ENCODE measurements around the gene WDR31.

Gene WDR31

DNA sequence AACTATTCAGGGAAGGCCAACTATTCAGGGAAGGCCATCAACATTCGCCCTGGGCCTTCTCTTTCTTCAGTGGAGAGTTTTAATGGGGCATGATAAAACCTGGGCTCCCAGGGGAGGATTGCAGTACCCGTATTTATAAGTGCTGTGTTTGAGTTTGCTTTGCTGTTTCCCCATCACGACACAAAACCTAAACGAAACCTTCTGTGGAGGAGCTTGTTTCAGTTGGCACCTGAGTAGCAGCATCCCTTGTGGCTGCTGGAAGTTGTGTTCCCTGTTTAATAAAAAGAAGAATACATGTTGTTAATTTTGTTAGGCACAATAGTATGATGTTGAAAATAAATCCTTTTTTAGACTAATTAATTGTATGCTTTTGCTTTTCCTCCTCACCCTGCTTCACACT is 8.3 kb downstream of the WDR31 start:
- no peak for DNase-seq (ENCODE audit: low spot score)

DNA sequence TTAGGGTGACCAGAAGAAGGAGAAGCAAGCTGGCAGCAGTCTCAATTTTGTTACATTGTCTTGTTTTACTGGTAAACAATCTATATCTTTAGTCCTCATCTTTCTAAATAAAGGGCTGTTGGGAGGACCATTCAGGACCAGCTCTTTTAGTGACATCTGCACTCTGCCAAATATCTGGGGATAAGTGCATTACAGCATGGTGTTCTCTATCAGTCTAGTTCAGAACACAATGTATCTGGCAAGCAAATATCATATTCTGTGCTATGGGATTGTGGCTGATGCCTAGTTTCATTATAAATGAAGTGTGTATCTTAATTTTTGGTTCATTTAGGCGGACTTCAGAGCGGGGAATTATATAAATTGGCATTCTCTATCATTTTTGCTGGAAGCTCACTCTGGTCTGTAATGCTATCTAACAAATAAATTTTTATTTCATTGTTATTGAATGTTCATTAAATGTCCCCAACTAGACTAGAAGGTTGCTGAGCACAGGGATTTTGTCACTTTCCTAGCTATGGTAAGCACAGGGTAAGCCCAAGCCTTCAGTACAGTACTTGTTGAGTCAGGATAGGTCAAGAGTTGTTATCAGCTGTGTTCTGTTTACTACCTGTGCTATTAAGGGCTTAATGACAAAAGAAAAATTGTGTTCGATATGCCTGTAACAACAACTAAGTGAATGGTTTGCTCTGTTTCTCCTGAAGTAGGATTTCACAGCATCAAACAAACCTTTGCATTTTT is 11.9 kb downstream of the WDR31 start:
- DNase-seq (ENCODE audit: low spot score), result no peak

- no peak for DNase-seq (ENCODE audit: low spot score)
Measured at GRCh38 chr9:113326230-113326629, 13.8 kb downstream of the WDR31 start.

GRCh38 chr9:113322671-113323070 is 17.4 kb downstream of the WDR31 start:
- DNase-seq (ENCODE audit: low spot score), result no peak

DNA sequence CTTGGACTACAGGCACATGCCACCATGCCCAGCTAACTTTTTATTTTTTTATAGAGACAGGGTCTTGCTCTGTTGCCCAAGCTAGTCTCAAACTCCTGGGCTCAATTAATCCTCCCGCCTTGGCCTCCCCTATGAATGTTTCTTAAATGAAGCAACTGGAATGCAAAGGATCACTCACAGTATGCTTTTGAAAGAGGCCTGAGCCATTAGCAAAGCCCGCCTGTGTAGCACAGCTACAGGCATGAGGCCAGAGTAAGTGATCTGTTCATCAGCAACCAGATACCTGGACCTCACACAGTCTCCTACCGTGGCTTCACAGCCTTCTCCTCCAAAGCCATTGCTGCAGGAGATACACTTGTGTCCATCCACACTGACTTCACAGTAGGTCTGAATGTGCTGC is 20.0 kb downstream of the WDR31 start:
- DNase-seq (ENCODE audit: low spot score), result no peak

DNA sequence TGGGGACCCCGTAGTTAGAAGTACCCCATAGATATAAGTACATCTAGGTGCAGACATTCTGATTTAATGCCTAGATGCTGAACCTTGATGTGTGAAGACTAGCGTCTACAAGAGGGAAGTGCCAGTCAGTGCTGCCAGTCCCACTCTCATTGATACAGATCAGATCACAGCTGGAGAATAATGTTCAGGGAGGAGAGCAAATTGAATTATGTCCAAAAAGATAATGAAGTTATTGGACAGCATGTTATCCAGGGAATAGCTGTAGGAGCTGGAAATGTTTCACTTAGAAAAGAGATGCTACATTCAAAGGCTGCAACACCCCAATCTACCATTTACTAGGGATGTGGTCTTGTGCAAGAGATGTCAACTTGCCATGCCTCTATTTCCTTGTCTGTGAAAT is 21.0 kb downstream of the WDR31 start:
- DNase-seq (ENCODE audit: low spot score), result no peak

- DNase-seq (ENCODE audit: low spot score), result no peak
Measured at GRCh38 chr9:113317777-113318176, 22.3 kb downstream of the WDR31 start.

DNA sequence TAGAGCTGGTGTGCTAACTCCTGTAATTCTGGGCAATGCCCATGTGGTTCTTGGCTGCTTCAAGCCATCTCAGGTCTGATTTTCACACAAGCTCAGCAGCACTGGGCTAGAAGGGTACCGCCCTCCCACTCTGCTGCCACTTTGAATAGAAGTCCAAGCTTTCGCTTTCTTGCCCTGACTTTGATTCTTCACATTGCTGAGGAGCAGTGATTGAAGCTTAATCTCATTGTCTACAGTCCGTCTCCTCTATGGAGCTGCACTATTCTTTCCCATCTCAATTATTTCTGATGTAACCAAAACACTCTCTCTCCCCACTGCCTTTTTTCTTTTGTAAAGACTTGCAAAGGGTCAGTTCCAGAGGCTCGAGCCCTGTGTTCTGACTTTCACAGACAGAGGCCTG is 24.0 kb downstream of the WDR31 start:
- no peak for DNase-seq (ENCODE audit: low spot score)

DNA sequence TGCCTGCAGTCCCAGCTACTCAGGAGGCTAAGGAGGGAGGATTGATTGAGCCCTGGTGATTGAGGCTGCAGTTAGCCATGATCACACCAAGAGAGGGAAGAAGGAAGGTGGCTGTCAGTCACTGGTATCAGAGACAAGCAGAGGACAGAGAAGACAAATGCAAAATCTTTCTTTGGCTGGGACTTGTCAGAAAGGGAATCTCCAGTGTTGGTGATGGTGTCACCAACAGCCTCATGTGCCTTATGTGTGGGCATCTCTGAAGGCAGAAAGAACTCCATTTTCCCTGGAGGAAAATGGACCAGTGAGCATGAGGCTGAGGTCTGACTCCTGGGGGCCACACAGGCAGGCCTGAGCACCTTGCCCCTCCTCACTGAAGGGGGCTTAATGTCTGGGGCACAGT is 24.8 kb downstream of the WDR31 start:
- no peak for DNase-seq (ENCODE audit: low spot score)

GRCh38 chr9:113313261-113313660 is 26.8 kb downstream of the WDR31 start:
- DNase-seq (ENCODE audit: low spot score), result no peak

DNA sequence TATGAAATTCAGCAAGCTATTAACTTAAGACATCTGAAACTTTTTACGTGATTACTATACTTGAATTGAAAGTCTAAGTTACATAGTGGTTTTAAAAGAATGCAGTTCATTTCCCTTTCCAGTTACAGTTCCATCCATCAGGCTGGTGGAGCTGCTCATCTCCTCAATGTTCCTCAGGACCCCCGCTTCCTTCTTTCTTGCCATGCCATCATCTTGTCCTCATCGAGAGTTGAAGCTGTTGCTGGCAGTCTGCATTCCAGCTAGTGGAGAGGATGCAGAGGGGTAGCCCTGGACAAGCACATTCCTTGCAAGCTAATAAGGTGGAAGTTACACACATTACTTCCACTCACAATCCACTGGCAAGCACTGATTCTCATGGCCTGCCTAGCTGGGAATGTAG is 28.1 kb downstream of the WDR31 start:
- DNase-seq (ENCODE audit: low spot score), result no peak

DNA sequence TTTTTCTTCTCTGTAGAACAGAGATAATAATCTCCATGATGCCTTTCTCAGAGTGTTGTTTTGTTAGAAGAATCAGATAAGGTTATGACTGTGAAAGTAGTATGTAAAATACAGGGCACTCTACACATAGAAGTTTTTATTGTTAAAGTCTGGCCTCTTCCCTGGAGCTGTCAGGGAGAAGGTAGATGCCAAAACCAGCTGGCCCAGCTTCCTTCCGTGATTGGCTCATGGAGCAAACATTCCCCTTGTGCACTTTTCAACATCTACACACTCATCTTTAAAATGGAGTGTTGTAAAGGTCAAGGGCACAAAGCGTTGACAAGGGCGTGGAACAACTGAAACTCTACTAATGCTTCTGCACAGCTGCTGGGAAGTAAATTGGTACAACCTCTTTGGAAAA is 29.5 kb downstream of the WDR31 start:
- no peak for DNase-seq (ENCODE audit: low spot score)

GRCh38 chr9:113309204-113309813 is 30.8 kb downstream of the WDR31 start:
- peak; percentile 61 for DNase-seq (ENCODE audit: low spot score)

GRCh38 chr9:113307396-113307975 is 32.6 kb downstream of the WDR31 start:
- no peak for DNase-seq (ENCODE audit: low spot score)

DNA sequence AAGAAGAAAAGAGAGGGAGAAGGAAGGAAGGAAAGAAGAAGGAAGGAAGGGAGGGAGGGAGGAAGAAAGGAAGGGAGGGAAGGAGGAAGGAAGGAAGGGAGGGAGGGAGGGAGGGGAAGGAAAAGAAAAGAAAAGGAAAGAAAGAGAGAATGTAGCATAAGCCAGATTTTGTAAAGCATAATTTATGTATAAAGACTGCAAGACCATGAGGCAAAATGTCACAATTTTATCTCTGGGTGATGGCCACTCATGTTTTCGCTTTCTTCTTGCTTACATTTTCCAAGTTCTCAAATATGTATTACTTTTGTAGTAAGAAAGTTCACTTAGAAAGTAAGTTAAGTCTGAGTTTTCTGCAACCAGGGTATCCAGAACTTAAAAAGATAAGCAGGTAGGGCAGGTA is 33.5 kb downstream of the WDR31 start:
- no peak for DNase-seq (ENCODE audit: low spot score)

- no peak for DNase-seq (ENCODE audit: low spot score)
Measured at GRCh38 chr9:113302792-113303418, 37.2 kb downstream of the WDR31 start, which contains the start of gene RNF183. Gene RNF183, minus strand, starts transcription at chr9:113303376. Its CDS starts 5,192 bp downstream, at chr9:113298184.

GRCh38 chr9:113301548-113301947 is 38.5 kb downstream of the WDR31 start:
- no peak for DNase-seq (ENCODE audit: low spot score)

DNA sequence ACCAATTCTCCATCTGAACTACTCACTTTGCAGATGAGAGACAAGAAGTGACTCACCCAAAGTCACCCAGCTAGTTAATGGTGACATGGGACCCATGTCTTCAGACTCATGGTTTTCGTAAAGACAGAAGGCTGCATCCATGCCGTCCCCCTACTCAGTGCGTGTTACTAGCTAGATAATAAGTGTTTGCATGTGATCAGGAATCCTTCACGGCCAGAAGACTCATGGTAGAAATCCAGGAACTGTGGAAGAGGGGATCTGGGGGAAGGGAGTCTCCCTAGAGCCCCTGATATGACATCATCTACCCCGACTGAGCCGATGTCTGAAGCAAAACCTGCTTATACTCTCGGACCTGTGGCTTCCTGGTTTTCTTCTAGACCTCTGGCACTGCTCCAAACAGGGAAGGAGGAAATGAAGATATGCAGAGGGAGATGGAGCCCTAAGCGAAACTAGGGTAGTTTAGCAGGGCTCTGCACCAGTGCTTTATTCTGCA is 40.2 kb downstream of the WDR31 start:
- no peak for DNase-seq (ENCODE audit: low spot score)

- no peak for DNase-seq (ENCODE audit: low spot score)
Measured at GRCh38 chr9:113298924-113299770, 40.9 kb downstream of the WDR31 start.

- DNase-seq (ENCODE audit: low spot score), result no peak
Measured at GRCh38 chr9:113298311-113298710, 41.8 kb downstream of the WDR31 start.

DNA sequence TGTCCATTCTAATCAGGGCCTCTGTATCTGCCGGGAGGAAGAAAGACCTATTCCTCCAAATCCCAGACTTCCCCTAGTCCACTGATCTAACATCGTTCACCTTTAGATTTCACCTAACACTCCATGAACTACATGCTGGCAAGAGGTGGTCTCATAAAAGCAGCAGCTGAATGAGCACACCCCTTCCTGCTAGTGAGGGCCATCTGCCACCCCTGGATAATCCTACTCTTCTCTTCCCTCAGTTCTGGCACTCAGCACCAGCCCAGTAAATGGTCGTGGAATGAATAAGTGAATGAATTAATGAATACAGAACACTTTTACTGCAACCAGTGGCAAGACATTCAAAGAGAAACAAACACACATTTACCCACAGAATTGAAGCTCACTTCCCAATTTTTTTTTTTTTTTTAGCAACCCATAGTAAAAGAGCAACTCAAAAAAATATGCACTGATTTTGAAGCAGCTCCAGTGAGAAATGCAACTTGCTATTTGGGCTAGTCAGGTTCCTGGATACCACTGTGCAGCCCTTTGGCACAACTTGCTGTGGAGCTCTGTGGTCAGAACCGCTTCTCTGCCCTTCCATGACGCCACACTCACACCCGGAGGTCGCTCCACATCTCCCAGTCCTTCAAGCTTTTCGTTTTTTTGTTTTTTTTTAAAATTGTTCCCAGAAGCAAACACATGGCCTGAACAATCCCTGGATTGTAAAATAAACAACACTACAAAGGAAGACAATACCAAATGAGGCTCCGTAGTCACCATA is 43.1 kb downstream of the WDR31 start:
- DNase-seq (ENCODE audit: low spot score), result peak; percentile 66
